CD4-positive, alpha-beta T cell (primary cell): ENCODE data around the gene DISP2. TPM values are rescaled to one million over a fixed set of nuclear protein-coding genes. Genes with fewer than 3 reads are reported as not detected.

Source experiments
- ATAC-seq: fragments of 200-7000 bp; cut with Tn5 transposase; one replicate; pipeline ENCODE4 v1.10.0; 2022; ENCODE audit warnings: mild to moderate bottlenecking; ENCODE audit not compliant: poor library complexity
- CTCF ChIA-PET: fragments of 350-600 bp; sonication (Branson Sonifier 250); formaldehyde crosslinking; loops from one replicate; lab custom pipeline; 2021; ENCODE audit warnings: antibody characterized with exemption, inconsistent platforms; lab: Charles Lee
- POLR2A ChIA-PET: fragments of 350-600 bp; sonication (Branson Sonifier 250); formaldehyde crosslinking; loops from one replicate; lab custom pipeline; 2021; ENCODE audit warnings: antibody characterized with exemption, inconsistent platforms; lab: Charles Lee
- DNase-seq, 14 experiments: peaks; one replicate each; pipeline ENCODE4 v3.0.0-alpha.2; 2013 to 2020; ENCODE audit warnings: mixed read lengths in 2 of 14
- H3K27ac ChIP-seq, 2 donors: one replicate each; pipeline versions ENCODE4 v1.5.1 to v1.7.0; 2013; ENCODE audit warnings: low read length in 2 of 2, low read depth in 1 of 2, mild to moderate bottlenecking in 1 of 2
- H3K27me3 ChIP-seq, 2 experiments: 1 replicate in 1 of 2; 2 replicates in 1 of 2; pipeline versions ENCODE4 v1.6.1 to v1.7.0; 2013; ENCODE audit warnings: low read length in 2 of 2, control low read depth in 1 of 2, mild to moderate bottlenecking in 1 of 2, moderate library complexity in 1 of 2; ENCODE audit not compliant: insufficient read depth in 2 of 2, control insufficient read depth in 1 of 2
- H3K36me3 ChIP-seq: one replicate; pipeline ENCODE4 v1.6.1; 2013; ENCODE audit warnings: low read length, control low read depth; ENCODE audit not compliant: insufficient read depth
- H3K4me1 ChIP-seq: one replicate; pipeline ENCODE4 v1.6.1; 2013; ENCODE audit warnings: low read length, control low read depth; ENCODE audit not compliant: insufficient read depth
- H3K4me3 ChIP-seq: one replicate; pipeline ENCODE4 v1.5.1; 2013; ENCODE audit warnings: mild to moderate bottlenecking, low read length, moderate library complexity
- H3K9me3 ChIP-seq, 2 experiments: 1 replicate in 1 of 2; 2 replicates in 1 of 2; pipeline versions ENCODE4 v1.6.1 to v1.7.0; 2013; ENCODE audit warnings: low read length in 2 of 2, mild to moderate bottlenecking in 2 of 2, control low read depth in 1 of 2, moderate library complexity in 1 of 2; ENCODE audit not compliant: control insufficient read depth in 1 of 2, insufficient read depth in 1 of 2
- H3K27ac Mint-ChIP-seq: one replicate; pipeline ENCODE4 v1.8.0; 2020; ENCODE audit warnings: mixed read lengths
- H3K27me3 Mint-ChIP-seq: one replicate; pipeline ENCODE4 v1.8.0; 2021; ENCODE audit warnings: mixed read lengths
- H3K36me3 Mint-ChIP-seq: one replicate; pipeline ENCODE4 v1.8.0; 2021; ENCODE audit warnings: low read depth, mixed read lengths
- H3K4me1 Mint-ChIP-seq: one replicate; pipeline ENCODE4 v1.8.0; 2021; ENCODE audit warnings: low read depth, mixed read lengths
- H3K4me3 Mint-ChIP-seq: one replicate; pipeline ENCODE4 v1.8.0; 2020; ENCODE audit warnings: mild to moderate bottlenecking, mixed read lengths
- H3K9me3 Mint-ChIP-seq: one replicate; pipeline ENCODE4 v1.8.0; 2020; ENCODE audit warnings: mixed read lengths
- CTCF ChIP-seq: fragments of 200-600 bp; IDR thresholded peaks from one replicate; pipeline ENCODE4 v1.8.0; 2022; ENCODE audit warnings: antibody characterized with exemption, mild to moderate bottlenecking
- intact Hi-C, 2 experiments: fragments of 100-400 bp; cut with DNase I in 1 of 2; cut with micrococcal nuclease in 1 of 2; formaldehyde crosslinking; loops; one replicate each; pipeline versions ENCODE4 v1.15.1 to v1.9.0; 2023 to 2025; cut with DNase I, micrococcal nuclease
- total RNA-seq, 174 experiments: library from RNA in 2 of 174; stranded (reverse) in 2 of 174; gene quantifications; one replicate each; pipeline ENCODE4 v1.2.3 and lab custom pipeline; 2021 to 2026

Gene DISP2
- total RNA-seq, 2 experiments from 2014 or later, result 0.03 to 0.06 TPM

DNA sequence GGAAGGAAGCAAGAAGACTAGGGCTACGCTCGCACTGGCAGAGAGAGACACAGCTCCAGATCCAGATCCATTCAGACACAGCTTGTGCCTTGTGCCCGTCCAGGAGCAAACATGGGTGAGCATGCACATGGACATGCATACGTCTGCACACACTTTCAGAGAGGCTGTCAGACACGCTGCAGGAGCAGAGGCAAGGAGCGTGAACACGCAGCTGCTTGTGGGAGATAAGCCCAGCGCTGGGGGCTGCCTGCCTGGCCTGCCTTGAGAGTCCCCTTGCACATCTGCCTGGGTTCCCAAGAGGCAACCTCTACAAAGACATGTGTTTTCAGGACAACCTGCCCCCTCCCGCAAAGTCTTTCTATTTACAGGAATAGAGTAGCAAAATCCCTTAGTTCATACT, 69.2 kb downstream of the DISP2 start:
- ChIA-PET CTCF (no interaction called here), POLR2A (no interaction called here)
- no peaks in the 10 kb centered on the region for H3K9me3 Mint-ChIP-seq

DNA sequence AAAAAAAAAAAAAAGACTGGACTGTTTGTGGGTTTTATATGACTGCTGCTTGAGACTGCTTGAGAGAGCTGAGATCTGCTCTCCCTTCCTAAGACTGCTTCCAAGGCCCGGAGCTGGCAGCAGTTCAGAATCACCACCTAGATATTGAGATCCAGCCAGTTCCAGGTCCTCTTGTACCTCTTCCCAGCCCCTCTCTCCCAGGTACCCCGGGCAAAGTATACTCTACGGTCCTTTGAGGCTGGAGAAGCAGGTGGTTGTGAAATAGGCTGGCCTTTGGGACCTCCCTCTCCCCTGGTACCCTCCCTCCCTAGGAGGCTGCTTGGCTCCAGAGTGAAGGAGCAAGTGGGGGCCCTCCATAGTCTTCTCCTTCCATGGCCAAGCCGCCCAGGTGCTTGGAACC, 70.2 kb downstream of the DISP2 start:
- Mint-ChIP-seq H3K36me3 (peaks cover 7% of the 10 kb centered on the region), H3K4me1 (no peaks in the 10 kb centered on the region), H3K4me3 (no peak overlapping the region), H3K9me3 (no peaks in the 10 kb centered on the region), H3K27me3 (no peaks in the 10 kb centered on the region), H3K27ac (no peak overlapping the region)
- TF ChIP-seq CTCF, result no peak
- H3K4me1 ChIP-seq, result no peaks in the 10 kb centered on the region
- CTCF ChIA-PET, result no interaction called here
- no peak for DNase-seq
- no peak for ATAC-seq
- peaks cover 2% of the 10 kb centered on the region for H3K36me3 ChIP-seq
- POLR2A ChIA-PET, result no interaction called here
- H3K4me3 ChIP-seq, result no peak overlapping the region
- H3K9me3 ChIP-seq, result no peaks in the 10 kb centered on the region
- intact Hi-C loops, result loop anchor here in 1 of 2 experiments (10.0 kb wide), 2 partner anchors 213 to 743 kb away; no protein-coding TSS in a partner anchor
- no peak overlapping the region for H3K27ac ChIP-seq
- H3K27me3 ChIP-seq, result no peaks in the 10 kb centered on the region

More for the DNA sequence above, 69.2 kb downstream of the DISP2 start:
- Mint-ChIP-seq H3K27ac (no peak overlapping the region), H3K4me1 (no peaks in the 10 kb centered on the region), H3K27me3 (no peaks in the 10 kb centered on the region), H3K36me3 (peaks cover 7% of the 10 kb centered on the region), H3K4me3 (no peak overlapping the region)
- Histone ChIP-seq H3K27me3 (no peaks in the 10 kb centered on the region), H3K36me3 (peaks cover 2% of the 10 kb centered on the region), H3K4me3 (no peak overlapping the region), H3K4me1 (no peaks in the 10 kb centered on the region), H3K27ac (no peak overlapping the region), H3K9me3 (no peaks in the 10 kb centered on the region)
- ATAC-seq (no peak), DNase-seq (no peak)
- no peak for TF ChIP-seq CTCF
- intact Hi-C loops, result loop anchor here in 1 of 2 experiments (10.0 kb wide), 2 partner anchors 212 to 742 kb away; no protein-coding TSS in a partner anchor

Other genes starting within 250 kb of the DISP2 start
- gene BMF, start 249.3 kb upstream of the DISP2 start, total RNA-seq, result 10 to 100 TPM; 13.5 to 13.9 TPM
- 1 to 10 TPM; 1.4 to 2.4 TPM for gene BUB1B, start 197.2 kb upstream of the DISP2 start, total RNA-seq
- gene PAK6, start 119.2 kb upstream of the DISP2 start, total RNA-seq, result under 1 TPM; 0.34 to 0.36 TPM
- not detected for gene ANKRD63, start 75.2 kb upstream of the DISP2 start, total RNA-seq
- 100 to 1,000 TPM; 206 to 222 TPM for gene PLCB2, start 50.3 kb upstream of the DISP2 start, total RNA-seq
- gene INAFM2, start 34.5 kb upstream of the DISP2 start, total RNA-seq, result 1 to 10 TPM; 6.8 to 7.0 TPM
- 1 to 10 TPM; 1.0 to 1.5 TPM for gene CCDC9B, start 17.3 kb upstream of the DISP2 start, total RNA-seq
- not detected for gene PHGR1, start 7.2 kb upstream of the DISP2 start, total RNA-seq
- 1 to 10 TPM; 2.8 to 3.0 TPM for gene KNSTRN, start 24.5 kb downstream of the DISP2 start, total RNA-seq
- 10 to 100 TPM; 30.7 to 31.9 TPM for gene IVD, start 47.6 kb downstream of the DISP2 start, total RNA-seq
- gene BAHD1, start 82.7 kb downstream of the DISP2 start, total RNA-seq, result 10 to 100 TPM; 20.3 to 21.5 TPM
- gene CHST14, start 112.8 kb downstream of the DISP2 start, total RNA-seq, result 1 to 10 TPM; 4.6 to 5.1 TPM
- 10 to 100 TPM; 20.9 to 21.3 TPM for gene CCDC32, start 206.8 kb downstream of the DISP2 start, total RNA-seq
- 10 to 100 TPM; 18.8 to 21.0 TPM for gene RPUSD2, start 211.1 kb downstream of the DISP2 start, total RNA-seq
- gene KNL1, start 236.0 kb downstream of the DISP2 start, total RNA-seq, result under 1 TPM; 0.59 to 0.69 TPM